ENCODE results near the gene TRIM62. TPM values are rescaled to one million over a fixed set of nuclear protein-coding genes. Genes with fewer than 3 reads are reported as not detected.

TRIM62 gene
- total RNA-seq, 3 donors from 2014 or later = 4.3 to 10.8 (median 7.2) TPM

DNA sequence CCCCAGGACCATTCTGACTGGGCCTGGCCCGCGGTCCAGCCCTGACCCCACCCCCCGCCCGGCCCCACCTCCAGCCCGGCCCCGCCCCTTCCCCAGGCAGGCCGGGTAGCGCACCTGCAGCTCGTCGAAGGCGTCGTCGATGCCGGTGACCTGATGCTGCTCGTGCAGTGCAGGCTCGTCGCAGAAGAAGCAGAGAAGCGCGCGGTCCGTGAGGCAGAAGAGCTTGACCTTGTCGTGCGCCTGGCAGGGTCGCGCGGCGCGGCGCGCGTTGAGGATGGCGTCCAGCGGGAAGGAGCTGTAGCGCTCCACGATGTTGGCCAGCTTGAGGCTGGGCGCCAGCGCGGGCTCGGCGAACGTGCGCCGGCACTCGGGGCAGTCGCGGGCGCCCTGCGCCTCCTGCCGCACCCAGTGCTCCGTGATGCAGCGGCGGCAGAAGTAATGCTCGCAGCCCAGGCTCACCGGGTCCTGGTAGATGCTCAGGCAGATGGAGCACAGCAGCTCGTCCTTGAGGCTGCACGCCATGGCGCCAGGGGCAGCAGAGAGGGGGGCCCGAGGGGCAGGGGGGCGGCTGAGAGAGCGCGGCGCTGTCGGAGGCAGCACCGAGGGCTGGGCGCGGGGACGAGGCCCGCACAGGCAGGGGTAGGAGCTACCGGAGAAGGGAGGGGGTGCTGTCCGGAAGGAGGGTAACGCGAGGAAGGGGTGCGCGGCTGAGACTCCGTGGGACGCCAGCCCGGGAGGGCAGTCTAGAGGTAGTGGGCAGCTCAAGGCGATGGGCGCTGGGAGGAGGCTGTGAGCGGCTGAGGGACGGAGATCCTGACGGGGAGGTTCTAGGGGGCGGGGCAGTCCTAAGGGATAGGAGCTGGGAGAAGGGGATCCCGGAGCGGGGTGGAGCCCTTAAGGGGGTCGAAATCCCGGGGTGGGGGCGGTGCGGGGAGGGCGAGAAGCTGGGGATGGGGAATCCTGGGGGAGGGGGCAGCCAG lies 642 bp downstream of the TRIM62 start:
- TF ChIP-seq, protein P1, sequence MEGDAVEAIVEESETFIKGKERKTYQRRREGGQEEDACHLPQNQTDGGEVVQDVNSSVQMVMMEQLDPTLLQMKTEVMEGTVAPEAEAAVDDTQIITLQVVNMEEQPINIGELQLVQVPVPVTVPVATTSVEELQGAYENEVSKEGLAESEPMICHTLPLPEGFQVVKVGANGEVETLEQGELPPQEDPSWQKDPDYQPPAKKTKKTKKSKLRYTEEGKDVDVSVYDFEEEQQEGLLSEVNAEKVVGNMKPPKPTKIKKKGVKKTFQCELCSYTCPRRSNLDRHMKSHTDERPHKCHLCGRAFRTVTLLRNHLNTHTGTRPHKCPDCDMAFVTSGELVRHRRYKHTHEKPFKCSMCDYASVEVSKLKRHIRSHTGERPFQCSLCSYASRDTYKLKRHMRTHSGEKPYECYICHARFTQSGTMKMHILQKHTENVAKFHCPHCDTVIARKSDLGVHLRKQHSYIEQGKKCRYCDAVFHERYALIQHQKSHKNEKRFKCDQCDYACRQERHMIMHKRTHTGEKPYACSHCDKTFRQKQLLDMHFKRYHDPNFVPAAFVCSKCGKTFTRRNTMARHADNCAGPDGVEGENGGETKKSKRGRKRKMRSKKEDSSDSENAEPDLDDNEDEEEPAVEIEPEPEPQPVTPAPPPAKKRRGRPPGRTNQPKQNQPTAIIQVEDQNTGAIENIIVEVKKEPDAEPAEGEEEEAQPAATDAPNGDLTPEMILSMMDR (IDR thresholded peaks at IDR 0.05) = no peak
- TF ChIP-seq POLR2AphosphoS5 (IDR thresholded peaks at IDR 0.05) = peak in 1 of 3 donors; percentile 27
- no peaks in the 10 kb centered on the region for H3K27me3 ChIP-seq
- DNase-seq (ENCODE audit: low spot score in 2 of 2) = no peak
- H3K27ac ChIP-seq = peak overlapping the region; percentile 79 to 90
- no peaks in the 10 kb centered on the region for H3K4me1 ChIP-seq
- intact Hi-C loops (cut with DNase I; ENCODE audit: low total_unique reads) = no loop called here
- H3K4me3 ChIP-seq = peak overlapping the region; percentile 75 to 93 (median 84)
- no peaks in the 10 kb centered on the region for H3K9me3 ChIP-seq
- no peaks in the 10 kb centered on the region for H3K36me3 ChIP-seq

DNA sequence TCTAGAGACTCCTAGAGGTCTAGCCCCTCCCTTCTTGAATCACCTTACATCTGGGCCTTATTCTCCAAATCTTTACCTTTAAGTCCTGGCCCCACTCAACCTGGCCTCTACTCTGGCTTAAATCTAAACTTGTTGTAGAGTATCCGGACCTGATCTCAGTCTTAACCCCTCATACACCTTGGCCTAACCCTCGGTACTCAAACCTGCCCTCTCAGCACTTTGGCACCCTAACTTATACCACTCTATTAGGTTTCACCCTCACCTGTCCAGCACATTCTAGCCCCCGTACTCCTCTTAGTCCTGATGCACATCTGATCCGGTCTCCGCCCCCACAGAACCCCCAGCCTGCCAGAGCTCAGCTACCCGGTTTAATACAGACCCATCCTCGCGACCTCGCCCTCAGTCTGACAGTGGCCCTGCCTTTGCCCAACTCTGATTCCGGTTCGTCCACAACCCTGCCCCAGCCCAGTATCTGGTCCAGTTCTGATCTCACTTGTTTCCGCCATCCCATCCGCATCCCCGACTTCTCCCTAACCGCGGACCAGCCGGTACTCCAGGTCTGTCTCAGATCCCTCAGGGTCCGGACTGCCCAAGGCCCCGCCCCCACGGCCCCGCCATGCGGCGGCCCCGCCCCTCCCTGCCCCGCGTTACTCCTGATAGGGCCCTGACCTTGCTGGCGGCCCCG lies 1.5 kb downstream of the TRIM62 start:
- Histone ChIP-seq H3K4me1 (no peaks in the 10 kb centered on the region), H3K4me3 (peak overlapping the region; percentile 75 to 93 (median 84)), H3K9me3 (no peaks in the 10 kb centered on the region), H3K27me3 (no peaks in the 10 kb centered on the region), H3K36me3 (no peaks in the 10 kb centered on the region), H3K27ac (peak overlapping the region in 1 of 2 donors; percentile 90)
- DNase-seq (ENCODE audit: low spot score in 2 of 2) = peak; percentile 88 to 90
- intact Hi-C loops (cut with DNase I; ENCODE audit: low total_unique reads) = no loop called here
- TF ChIP-seq, protein P1 (IDR thresholded peaks at IDR 0.05) = no peak
- no peak for TF ChIP-seq POLR2A (IDR thresholded peaks at IDR 0.05)
- no peak for TF ChIP-seq POLR2AphosphoS5 (IDR thresholded peaks at IDR 0.05)

DNA sequence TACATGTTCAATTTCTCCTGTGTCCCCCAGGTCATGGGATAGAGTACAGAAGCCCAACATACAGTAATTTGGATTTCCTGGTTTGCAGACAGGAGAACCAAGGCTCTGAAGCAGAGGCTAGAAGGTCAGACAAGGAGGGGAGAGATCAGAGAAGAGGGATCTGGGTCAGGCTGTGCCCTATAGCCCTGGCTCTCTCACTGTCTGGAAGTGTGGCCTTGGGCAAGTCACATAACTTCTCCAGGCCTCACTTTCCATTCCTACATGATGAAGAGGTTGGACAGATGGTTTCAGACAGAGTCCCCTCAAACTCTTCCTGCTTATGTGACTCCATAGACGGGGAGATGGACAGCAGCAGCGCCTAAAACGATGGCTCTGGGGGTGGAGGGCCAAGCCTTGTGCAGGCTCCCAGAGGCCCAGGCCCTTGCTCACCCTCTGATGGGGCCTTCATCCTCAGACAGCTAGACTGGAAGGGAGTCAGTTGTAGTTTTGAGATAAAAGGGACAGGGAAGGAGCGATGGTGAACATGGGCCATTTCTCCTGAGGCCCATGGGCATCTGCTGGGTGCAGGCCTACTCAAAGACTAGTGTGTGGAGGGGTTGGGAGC lies 2.9 kb downstream of the TRIM62 start:
- no peak for TF ChIP-seq POLR2AphosphoS5 (IDR thresholded peaks at IDR 0.05)
- TF ChIP-seq, protein P1 (IDR thresholded peaks at IDR 0.05) = no peak
- no peak for TF ChIP-seq POLR2A (IDR thresholded peaks at IDR 0.05)
- H3K36me3 ChIP-seq = no peaks in the 10 kb centered on the region
- H3K27me3 ChIP-seq = no peaks in the 10 kb centered on the region
- H3K4me3 ChIP-seq = no peak overlapping the region
- no peak for DNase-seq (ENCODE audit: low spot score in 2 of 2)
- H3K9me3 ChIP-seq = no peaks in the 10 kb centered on the region
- no peak overlapping the region for H3K27ac ChIP-seq
- H3K4me1 ChIP-seq = no peaks in the 10 kb centered on the region
- intact Hi-C loops (cut with DNase I; ENCODE audit: low total_unique reads) = no loop called here

DNA sequence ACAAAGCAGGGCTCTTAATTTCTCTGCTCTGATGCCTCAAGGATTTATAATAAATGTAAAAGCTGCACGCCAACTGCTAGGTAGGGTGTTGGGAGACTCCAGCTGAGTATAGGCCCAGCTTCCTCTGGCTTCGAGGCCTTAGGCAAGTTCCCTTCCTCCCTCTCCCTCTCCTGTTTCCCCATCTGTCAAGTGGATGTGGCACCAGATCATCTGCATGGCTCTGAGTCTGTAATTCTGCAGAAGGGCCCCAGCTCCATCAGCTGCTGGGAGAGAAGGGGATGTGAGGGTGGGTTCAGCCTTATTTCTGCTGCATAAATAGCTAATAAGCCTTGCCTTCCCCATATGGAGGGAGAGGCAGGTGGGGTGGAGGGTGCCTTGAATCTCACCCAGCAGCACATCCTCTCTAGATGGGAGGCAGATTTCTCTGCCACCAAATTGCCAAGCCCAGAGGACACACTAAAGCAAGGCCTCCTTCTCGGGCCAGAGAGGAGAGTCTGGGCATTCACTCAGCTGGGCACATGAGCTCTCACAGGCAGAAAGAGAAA lies 3.8 kb downstream of the TRIM62 start:
- Histone ChIP-seq H3K36me3 (no peaks in the 10 kb centered on the region), H3K27ac (no peak overlapping the region), H3K27me3 (no peaks in the 10 kb centered on the region), H3K4me3 (no peak overlapping the region), H3K4me1 (no peaks in the 10 kb centered on the region), H3K9me3 (no peaks in the 10 kb centered on the region)
- no peak for DNase-seq (ENCODE audit: low spot score in 2 of 2)
- intact Hi-C loops (cut with DNase I; ENCODE audit: low total_unique reads) = no loop called here
- no peak for TF ChIP-seq POLR2A (IDR thresholded peaks at IDR 0.05)
- TF ChIP-seq, protein P1 (IDR thresholded peaks at IDR 0.05) = no peak
- TF ChIP-seq POLR2AphosphoS5 (IDR thresholded peaks at IDR 0.05) = no peak

All from breast epithelium (tissue), 4 donors.